ENCODE measurements around the gene NEK7.

Gene NEK7

DNA sequence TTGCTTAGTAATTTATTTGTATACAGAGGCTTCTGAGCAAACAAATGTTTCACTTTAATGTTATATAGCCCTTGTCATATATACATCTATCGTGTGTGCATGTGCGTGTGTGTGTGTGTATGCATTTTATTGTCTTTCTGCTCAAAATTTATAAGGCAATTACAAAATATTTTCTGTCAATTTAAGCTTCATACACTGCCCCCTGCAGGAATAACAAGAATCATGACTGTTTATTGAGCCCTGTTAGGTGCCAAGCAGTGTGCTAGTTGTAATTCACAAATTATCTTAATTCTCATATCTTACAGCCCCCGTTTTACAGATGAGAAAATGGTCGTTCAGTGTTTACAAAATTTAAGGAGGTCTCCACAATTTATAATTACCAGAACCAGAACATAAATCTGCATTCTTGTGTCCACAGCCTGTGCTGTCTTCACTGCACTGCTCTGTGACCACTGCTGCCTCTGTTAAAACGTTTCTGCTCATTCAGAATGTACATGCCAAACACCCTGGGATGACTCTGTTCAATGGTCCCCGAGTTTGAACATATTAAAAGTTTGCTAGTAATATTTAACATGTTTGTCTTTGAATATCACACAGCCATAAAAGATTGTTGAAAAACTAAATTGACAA is 202.3 kb downstream of the NEK7 start:
- no peak overlapping the region for H3K4me3 ChIP-seq (ENCODE audit: low read length)
- no peak for TF ChIP-seq ZNF274 (IDR thresholded peaks at IDR 0.05; ENCODE audit: low read depth, low read length)

DNA sequence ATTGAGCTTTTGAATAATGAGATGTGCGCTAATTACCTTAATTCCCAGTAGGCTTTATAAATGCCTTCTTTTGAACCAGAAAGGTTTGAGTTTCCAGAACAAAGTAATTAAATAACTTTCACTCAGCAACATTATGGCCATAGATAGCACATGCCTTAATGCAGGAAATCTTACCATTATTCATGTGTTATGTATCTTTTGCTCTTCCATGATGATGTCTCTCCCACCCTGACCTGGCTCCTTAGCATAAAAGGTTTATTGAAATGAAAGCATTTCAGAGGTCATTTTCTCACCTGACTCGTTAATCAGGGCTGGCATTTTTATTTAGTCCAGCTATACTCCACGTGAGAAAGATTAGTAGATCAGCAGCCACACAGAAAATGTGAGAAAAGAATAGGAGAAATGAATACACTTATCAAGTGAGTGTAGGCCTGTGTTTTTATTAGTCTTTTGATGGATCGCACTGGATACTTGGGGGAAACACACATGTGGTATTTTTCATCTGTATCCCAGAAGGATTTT is 203.5 kb downstream of the NEK7 start:
- TF ChIP-seq ZNF274 (IDR thresholded peaks at IDR 0.05; ENCODE audit: low read depth, low read length): no peak
- no peak overlapping the region for H3K4me3 ChIP-seq (ENCODE audit: low read length)

DNA sequence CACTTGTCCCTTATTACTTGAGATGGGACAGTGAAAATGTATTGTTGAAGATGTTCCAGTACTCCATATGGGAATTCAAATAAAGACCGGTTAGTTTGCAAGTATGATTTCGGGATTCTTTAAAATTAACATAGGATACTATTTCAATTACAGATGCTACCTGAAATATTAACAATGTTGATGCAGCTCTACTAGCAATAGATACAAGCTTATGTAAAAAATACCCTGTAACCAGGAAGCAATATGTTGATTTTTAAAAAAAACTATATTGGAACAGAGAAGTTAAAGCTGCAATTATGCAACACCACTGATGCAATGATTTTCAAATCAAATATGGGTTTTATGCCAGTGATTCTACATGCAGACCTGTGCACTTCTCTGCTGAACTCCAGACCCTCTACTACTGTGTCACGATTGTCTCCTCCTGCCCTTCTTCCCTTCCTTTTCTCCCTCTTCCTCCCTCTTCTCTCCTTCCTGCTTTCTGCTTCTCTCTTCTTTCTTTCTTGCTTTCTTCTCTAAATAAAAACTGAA is 204.5 kb downstream of the NEK7 start:
- no peak overlapping the region for H3K4me3 ChIP-seq (ENCODE audit: low read length)
- no peak for TF ChIP-seq ZNF274 (IDR thresholded peaks at IDR 0.05; ENCODE audit: low read depth, low read length)

DNA sequence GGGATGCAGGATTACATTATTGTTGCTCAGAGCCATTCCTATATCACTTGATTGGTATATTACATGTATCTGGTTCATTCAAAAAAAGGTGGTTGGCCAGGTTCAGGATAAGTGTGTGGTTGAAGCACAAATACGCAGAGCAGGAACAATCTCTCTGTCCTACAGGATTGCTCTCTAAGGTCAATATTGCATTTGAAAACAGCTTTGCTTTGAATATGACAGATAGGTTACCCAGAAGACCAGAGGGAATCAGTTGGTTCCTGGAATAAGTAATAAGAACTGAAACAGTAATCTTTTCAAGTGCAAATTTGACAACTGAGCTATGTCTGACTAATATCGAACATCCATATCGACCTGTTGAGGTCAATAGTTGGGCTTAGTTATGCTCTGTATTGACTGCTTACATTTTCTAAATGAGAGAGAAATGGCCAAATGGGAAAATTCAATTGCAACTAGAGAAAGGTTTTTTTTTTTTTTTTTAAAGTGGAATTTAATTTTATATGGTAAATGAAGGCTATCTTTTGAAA is 206.9 kb downstream of the NEK7 start:
- H3K4me3 ChIP-seq (ENCODE audit: low read length): no peak overlapping the region
- no peak for TF ChIP-seq ZNF274 (IDR thresholded peaks at IDR 0.05; ENCODE audit: low read depth, low read length)

DNA sequence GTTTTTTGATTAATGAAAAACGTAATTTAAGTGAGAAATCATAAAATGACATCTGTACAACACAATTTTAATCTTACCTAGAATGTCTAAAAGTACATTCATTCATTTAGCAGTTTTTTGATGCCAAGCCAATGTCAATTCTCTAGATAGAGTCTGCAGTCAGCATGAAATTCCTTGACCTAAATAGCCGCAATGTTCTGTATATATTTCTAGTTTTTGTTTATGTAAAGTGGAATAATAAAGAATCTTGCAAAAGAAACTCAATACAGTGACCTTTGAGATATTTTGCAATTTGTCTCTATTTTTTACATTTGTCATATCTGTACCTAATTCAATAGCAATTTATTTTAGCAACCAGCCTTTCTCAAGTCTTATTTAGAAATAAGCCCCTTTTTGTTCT is 207.7 kb downstream of the NEK7 start:
- no peak for TF ChIP-seq ZNF274 (IDR thresholded peaks at IDR 0.05; ENCODE audit: low read depth, low read length)
- H3K4me3 ChIP-seq (ENCODE audit: low read length): no peak overlapping the region

DNA sequence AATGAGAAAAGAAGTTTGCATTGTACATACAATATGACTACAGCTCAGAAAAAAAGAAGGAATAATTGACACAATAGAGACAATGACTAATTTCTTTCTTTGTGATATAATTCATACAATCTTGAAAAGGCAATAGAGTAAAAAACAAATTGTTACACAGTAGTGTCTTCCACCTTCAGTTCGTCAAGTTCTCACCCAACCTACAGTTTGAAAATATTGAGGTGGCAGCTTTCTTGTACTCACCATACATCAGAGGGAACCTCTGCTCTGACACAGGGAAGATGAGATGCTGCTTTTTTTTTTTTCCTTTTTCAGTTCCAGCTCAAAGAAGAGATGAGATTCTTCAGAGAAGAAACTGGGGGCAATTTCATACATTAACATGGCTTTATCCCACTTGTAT is 210.5 kb downstream of the NEK7 start:
- H3K4me3 ChIP-seq (ENCODE audit: low read length): no peak overlapping the region
- no peak for TF ChIP-seq ZNF274 (IDR thresholded peaks at IDR 0.05; ENCODE audit: low read depth, low read length)

DNA sequence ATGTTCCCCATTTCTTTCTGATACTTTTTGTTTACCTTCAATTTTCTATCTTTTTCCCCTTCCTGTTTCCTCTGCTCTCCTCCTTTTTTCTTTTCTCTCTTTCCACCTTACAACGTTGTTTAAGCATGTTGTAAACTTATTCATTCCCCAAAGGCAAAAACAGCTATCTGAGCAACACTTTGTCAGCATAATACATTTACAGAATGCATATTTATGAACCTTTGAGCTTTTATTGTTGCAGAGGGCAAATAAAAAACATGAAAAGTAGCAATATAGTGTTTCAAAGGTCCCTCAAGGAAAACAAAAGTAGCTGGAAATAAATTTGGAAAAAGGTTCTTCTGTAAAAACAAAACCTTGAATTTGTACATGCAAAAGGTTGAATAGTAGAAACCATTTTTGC is 214.2 kb downstream of the NEK7 start:
- no peak for TF ChIP-seq ZNF274 (IDR thresholded peaks at IDR 0.05; ENCODE audit: low read depth, low read length)
- no peak overlapping the region for H3K4me3 ChIP-seq (ENCODE audit: low read length)
